ENCODE data around the gene SBF2.
"Not testable (repeated sequence)": the region's sequence is repeated elsewhere in the genome, so short reads cannot be mapped to it uniquely, and the experiment has no call there.

The SBF2 gene

DNA sequence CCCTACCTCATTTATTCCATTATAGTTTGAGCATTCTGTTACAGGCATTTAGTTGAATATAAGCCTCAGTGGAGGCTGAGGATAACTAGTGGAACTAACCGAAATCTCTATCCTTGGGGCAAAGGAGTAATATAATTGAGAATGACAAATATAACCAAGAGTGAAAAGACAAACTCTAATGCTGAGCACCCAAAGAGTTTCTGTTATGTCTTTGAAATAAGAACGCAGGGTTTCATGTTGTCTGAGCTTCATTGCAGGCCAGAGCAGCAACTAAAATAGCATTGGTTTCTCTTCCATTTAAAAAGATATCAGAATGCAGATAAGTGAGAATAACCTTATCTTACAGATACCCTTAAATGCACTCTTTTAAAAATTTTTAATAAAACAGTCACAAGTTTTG lies 131.8 kb downstream of the SBF2 start:
- DNase-seq = no peak

DNA sequence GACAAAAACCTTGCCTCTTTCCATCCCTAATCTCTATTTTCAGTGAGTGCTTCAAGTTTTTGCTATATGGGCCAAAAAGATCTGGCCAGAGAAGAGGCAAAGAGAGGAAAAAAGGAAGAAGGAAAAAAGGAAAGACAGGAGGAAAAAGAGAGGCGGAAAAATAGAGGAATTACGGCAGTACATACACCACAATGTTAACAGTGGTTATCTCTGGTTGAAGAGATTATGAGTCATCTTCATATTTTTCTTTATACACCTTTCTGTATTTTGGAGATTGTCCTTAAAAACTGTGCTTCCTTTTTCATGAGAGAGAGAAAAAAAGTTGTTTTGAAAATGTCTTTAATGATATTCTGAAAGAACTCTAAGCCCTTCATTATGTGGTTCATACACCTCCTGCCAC lies 133.7 kb downstream of the SBF2 start:
- no peak for DNase-seq

DNA sequence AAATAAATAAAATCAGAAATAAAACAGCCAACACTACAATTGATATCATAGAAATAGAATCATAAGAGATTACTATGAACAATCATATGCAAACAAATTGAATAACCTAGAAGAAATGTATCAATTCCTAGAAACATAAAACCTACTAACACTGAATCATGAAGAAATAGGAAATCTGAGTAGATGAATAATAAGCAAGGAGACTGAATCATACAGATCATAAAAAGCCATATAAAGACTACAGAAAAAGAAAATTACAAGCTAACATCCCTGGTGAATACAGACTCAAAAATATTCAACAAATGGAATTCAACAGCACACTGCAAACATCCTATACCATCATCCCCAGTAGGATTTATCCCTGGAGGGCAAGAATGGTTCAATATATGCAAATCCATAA lies 135.6 kb downstream of the SBF2 start:
- DNase-seq = no peak

DNA sequence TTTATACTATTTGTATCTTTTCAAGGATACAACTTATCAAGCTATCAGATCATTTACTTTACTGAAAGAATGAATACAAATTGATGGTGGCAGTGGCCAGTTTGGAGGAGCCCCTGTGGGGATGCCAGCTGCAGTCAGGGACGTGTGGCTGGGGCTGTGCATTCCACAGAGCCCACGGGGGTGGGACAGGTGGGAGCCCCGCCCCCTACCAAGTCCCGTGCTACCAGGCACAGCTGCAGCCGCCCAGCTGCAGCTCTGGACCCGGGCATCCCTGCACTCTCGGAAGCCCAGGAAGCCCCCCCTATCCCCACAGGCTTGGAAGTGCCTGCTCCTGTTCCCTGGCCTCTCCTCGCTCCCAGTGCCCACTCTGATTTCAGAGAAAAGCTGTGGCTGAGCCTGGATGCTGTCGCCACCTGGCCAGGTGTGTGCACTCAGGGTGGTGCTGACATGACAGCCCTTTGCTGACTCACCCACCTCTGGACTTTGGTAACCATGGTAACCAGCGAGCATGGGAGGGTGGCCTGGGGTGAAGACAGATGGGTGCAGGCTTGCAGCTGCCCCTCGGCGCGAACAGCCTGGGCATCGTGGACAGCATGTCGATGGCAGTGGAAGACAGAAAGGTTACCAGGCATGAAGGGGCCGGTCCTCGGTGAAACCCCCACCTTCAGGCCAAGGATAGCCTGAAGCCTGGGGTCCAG lies 138.1 kb downstream of the SBF2 start:
- DNase-seq = no peak

DNA sequence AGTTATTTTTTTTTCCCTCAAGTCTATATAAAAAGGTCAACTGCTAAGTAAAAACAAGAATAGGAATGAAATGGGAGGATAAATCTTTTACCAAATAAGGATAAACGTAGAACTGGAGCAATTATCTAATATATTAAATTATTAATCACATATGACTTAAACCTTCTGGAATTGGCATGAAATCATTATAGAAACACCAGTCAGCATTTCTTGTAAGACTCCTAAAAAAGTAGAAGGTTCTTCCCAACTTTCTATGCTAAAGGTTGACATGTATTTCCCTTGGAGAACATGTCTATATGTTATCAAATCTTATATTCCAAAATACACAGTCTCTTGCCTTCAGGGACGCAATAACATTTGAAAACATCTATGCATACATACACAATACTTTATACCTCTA lies 143.2 kb downstream of the SBF2 start:
- no peak for DNase-seq

DNA sequence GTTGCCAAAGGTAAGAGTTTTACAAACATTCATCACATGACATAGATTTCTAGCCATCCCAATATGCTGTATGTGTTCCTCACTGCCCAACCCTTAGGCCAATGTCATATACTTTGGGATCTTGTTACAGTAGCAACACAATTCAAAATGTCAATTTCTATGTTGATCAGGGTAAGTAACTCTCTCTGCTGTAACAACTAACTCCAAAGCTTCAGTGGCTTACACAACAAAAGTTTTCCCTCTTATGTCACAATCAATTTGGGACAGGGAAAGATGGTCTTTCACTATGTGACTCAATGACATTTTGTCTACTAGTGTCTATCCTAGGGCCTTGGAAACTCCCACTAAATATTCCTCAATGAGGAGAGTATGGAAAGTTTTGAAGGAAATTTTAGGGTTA lies 144.5 kb downstream of the SBF2 start:
- DNase-seq = no peak

DNA sequence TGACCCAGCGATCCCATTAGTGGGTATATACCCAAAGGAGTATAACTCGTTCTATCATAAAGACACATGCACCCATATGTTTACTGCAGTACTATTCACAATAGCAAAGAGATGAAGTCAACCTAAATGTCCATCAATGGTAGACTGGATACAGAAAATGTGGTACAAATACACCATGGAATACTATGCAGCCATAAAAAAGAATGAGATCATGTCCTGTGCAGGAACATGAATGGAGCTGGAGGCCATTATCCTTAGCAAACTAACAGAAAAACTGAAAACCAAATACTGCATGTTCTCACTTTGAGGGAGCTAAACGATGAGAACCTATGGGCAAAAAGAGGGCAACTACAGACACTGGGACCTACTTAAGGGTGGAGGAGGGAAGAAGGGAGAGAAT lies 146.8 kb downstream of the SBF2 start:
- no peak for DNase-seq

DNA sequence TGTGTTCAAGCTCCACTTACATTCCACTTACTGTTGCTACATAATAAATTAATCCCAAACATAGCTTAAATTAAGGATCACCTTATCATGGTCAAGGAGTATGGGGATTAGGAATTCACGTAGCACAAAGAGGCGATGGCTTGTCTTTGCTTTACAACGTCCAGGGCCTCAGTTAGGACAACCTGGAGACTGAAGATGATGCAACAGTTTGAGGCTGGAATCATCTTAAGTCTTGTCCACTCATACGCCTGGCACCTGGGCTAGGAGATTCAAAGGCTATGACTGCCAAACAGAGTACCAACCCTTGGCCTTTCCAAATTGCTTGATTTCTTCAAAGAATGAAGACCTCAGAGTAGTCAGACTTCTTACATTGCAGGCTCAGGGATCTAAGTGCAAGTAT lies 149.1 kb downstream of the SBF2 start:
- DNase-seq = no peak

DNA sequence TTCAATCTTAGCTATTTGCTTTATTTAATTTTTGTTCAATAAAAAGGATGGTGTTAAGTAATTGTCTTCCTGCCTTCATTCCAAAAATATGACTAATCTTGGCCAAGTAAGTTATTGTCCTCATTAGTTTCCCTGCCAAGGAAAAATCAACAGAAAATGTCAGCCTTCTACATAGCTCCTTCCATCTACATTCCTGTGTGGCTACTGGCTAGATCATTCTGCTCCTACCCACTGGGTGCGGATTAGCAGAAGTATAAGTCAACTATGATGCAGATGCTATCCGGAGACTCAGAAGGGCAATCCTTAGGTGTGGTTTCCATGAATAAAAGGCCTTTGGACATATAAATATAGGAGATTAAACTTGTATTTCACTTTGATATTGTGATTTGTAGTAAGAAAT lies 154.4 kb downstream of the SBF2 start:
- DNase-seq = no peak

DNA sequence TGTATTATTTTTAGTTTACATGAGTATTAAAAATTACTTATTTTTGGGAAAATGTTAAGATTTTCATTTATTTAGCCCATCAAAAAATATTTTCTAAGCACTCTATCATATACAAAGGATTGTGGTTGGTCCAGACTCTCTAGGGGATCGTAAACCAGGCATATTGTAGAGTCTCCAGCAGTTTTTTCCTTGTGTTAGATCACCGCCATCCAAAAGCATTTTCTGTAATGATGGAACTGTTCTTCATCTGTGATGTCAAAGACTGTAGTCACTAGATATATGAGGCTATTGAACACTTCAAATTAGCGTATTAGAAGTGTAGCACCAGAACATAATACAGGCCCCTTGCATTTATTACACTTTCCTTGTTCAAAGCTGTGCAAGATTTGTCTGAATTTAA lies 154.9 kb downstream of the SBF2 start:
- DNase-seq = no peak

DNA sequence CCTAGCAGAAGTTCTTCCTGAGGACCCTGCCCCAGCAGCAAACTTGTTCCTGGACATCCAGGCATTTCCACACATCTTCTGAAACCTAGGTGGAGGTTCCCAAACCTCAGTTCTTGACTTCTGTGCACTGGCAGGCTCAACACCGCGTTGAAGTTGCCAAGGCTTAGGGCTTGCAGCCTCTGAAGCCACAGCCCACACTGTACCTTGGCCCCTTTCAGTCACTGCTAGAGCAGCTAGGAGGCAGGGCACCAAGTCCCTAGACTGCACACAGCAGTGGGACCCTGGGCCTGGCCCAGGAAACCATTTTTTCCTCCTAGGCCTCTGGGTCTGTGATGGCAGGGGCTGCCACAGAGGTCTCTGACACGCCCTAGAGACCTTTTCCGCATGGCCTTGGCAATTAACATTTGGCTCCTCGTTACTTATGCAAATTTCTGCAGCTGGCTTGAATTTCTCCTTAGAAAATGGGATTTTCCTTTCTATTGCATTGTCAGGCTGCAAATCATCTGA lies 159.0 kb downstream of the SBF2 start:
- no peak for DNase-seq

DNA sequence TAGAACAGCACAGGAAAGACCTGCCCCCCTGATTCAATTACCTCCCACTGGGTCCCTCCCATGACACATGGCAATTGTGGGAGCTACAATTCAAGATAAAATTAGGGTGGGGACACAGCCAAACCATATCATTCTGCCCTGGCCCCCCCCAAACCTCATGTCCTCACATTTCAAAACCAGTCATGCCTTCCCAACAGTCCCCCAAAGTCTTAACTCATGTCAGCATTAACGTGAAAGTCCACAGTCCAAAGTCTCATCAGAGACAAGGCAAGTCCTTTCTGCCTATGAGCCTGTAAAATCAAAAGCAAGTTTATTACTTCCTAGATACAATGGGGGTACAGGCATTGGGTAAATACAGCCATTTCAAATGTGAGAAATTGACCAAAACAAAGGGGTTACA lies 159.8 kb downstream of the SBF2 start:
- not testable (repeated sequence) for DNase-seq

DNA sequence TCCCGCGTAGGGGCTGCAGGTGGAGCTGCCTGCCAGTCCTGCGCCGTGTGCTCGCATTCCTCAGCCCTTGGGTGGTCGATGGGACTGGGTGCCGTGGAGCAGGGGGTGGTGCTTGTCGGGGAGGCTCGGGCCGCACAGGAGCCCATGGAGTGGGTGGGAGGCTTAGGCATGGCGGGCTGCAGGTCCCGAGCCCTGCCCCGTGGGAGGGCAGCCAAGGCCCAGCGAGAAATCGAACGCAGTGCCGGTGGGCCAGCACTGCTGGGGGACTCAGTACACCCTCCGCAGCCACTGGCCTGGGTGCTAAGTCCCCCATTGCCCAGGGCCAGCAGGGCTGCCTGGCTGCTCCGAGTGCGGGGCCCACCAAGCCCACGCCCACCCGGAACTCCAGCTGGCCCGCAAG lies 160.8 kb downstream of the SBF2 start:
- not testable (repeated sequence) for DNase-seq

DNA sequence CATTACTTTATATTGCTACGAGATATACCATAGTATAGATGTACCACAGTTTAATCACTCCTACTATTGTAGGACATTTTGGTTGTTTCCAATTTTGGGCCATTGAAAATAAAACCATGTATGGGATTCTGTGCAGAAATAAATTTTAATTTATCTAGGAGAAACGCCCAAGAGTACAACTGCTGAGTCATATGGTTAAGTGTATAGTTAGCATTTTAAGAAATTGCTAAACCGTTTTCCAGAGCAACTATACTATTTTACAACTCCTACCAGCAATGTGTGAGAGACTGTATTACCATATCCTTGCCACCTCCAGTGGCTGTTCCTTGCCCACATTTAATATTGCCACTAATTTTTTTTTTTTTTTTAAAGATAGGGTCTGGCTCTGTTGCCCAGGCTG lies 163.1 kb downstream of the SBF2 start:
- DNase-seq = no peak

DNA sequence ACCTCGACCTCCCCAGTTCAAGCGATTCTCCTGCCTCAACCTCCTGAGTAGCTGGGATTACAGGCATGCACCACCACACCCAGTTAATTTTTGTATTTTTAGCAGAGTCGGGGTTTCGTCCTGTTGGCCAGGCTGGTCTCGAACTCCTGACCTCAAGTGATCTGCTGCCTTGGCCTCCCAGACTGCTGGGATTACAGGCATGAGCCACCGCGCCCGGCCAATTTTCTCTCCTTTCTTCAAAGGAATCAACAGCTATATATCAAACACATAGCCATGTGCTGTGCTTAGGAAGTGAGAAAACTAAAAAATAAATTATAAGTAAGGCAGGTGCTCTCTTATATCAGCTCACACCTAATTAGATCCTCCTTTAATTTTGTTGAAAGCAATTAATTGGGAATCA lies 164.8 kb downstream of the SBF2 start:
- DNase-seq = not testable (repeated sequence)

DNA sequence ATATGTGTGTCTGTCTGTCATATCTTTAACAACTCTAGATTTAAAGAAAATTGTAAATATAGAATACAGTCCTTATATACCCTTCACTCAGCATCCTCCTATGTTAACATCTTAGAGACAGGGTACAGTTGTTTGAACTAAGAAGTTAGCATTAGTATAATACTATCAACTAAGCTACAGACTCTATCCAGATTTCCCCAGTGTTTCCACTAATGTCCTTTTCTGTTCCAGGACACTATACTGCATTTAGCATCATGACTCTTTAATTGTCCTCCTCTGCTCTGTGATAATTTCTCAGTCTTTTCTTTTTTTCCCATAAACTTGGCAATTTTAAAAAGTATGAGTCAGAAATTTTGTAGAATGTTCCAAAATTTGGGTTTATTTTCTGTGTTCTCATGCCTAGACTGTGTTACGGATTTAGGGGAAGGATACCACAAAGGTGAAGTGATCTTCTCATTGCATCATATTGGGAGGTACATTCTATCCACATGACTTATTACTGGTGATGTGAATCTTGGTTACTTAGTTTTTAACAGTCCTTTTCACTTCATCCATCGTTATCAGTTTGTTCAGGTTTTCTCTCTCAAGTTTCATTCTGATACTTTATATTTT lies 168.4 kb downstream of the SBF2 start:
- DNase-seq = no peak

DNA sequence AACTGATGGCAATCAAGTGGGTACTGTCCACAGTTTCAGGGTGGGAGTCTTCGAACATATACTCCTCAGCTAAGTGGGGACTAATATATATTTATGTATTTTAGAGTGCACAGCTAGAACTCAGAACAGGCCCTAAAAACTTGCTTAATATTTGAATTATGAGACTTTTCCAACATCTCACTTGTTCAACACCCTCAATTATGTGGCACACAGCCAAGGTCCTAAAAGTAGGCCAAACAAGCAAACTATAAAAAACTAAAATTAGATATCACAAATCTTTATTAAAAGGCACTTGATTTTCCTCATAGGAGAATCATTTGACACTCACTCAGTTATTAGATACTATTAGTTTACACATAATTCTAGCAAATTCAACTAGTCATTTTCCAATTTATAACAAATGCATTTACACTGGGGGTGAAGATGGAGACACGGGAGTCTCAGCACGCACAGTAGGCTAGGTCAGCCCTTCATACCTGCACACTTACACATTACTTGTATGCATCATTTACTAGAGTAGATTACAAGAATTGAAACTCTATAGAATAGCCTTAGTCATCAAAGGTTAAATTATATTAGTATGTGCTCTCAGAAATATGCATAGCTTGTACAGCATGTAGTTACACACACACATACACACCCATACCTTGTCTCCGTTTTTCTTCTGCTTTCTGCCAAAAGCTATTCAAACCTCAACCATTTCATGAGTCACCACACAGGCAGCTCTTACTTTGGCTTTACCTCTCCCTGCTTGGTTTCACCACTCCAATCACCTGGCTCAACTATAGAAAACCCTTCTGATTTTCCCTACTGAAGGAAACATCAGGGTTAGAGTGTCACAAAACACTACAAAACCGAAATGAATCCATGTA lies 171.5 kb downstream of the SBF2 start:
- DNase-seq = peak in 1 of 5 experiments; percentile 0

DNA sequence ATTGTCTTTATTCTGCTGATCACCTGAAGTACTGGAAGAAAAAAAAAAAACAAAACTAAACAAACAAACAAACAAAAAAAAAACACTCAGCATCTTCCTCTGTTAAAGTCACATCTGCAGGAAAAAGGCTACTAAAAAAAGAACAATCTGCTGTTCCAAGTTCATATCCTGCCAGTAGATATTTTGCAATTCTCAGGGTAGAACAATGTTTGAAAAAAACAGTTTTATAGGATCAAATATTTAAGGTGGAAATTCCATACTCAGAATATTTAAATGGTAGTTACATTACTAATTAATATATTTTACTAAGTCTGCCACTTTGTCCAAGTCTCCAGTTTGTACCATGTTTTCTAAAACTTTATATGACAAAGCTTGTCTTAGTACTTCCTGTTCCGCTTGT lies 175.2 kb downstream of the SBF2 start:
- DNase-seq = no peak

DNA sequence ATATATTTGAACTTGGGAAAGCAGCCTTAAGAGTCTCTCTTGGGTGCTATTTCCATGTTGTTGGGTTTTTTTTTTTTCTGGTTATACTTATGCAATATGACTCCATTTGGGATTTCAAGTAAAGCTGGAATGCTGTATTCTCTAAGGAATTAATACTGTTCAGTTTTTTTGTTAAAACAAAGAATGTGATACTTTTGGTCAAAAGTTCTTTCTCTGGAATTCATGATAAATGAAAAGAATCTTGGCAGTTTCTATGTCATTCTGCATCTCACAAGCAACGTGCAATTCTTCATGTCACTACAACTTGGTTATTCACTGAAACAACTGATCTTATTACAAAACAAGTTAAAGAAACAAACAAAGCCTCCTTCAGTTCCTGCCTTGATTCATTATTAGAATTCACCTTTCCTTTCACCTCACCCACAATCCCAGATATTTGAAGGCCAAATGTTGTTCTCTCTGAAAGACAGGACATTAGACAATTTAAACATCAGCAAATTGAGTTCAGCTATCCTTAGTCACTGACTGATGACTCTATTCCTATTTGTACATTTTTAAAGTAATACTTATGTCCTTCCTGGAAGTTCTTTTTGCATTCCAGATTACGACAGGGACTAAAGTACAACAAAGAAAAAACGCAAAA lies 176.2 kb downstream of the SBF2 start:
- DNase-seq = no peak

DNA sequence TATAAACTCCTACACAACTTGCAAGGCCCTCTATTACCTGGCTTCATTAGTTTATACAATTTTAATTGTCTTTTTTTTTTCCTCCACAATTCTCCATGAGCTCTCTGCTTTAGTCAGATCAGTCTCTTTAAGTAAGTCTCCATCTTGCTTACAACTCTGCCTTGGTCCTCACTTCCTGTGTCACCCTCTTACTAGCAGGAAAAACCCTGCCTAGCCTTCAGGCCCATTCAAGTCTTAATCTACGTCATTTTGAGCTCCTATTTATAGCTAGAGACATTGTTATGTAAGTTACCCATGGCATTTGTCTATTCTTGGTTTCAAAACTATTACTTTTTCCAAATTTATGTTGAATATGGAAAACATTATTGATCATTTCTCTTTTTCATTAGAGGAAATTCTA lies 177.4 kb downstream of the SBF2 start:
- peak in 1 of 5 experiments; percentile 22 for DNase-seq

DNA sequence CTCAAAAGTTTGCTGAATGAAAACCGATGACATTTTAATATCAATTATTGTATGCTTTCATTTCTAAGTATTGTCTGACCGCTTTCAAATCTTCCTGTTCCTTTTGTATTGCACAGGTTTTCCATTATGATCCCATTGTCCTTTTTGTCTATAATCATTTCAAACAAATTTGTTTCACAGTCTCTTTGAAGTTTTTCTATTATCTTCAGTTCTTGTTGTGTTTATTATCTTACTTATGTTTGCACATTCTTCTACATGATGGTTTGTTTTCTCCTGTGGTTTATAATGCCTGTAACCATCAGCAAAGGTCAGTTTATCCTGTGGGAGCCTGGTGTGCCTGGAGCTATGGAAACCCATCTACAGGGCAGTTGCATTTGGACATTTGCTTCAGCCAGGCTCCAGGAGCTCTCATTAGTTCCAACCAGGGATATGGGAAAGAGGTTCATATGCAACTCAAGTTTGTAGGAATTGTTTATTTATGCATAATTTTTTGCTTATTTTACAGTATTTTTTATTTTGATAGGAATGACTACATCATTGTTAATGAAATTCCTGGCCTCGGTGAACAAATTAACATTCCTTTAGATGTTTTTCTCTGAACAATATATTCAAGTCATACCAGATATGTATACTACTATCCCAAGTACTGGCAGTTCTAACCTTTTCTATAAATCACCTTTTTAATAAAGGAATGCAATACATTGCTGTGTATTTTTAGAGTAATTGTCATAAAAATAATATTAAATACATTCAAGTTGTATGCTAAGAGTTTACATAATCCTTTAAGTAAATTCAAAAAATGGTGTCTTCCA lies 179.2 kb downstream of the SBF2 start:
- no peak for DNase-seq

DNA sequence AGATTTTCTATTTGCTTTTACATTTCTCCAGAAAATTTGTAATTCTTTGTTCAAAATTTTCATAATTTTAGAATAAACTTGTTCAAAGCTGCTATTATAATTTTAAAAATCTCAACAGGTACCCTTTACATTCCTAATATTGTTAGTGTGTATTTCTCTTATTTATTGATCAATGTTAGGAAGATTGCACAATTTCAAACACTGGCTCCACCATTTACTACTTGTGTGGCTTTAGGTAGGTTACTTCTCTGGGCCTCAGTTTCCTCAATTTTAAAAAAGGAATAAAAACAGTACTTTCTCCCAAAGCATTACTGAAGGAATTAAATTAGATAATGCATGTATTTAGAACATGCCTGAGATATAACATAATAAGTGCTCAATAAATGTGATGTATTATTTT lies 180.2 kb downstream of the SBF2 start:
- DNase-seq = no peak

Measured in T-helper 2 cell (primary cell).